HK-2 (cell line): ENCODE results near the gene PSMA6.
"Not testable (repeated sequence)": the region's sequence is repeated elsewhere in the genome, so short reads cannot be mapped to it uniquely, and the experiment has no call there.

ENCODE experiments used
- DNase-seq: peaks from one replicate; pipeline ENCODE4 v3.0.0-alpha.2; 2018; ENCODE audit not compliant: unreplicated experiment

The PSMA6 gene

DNA sequence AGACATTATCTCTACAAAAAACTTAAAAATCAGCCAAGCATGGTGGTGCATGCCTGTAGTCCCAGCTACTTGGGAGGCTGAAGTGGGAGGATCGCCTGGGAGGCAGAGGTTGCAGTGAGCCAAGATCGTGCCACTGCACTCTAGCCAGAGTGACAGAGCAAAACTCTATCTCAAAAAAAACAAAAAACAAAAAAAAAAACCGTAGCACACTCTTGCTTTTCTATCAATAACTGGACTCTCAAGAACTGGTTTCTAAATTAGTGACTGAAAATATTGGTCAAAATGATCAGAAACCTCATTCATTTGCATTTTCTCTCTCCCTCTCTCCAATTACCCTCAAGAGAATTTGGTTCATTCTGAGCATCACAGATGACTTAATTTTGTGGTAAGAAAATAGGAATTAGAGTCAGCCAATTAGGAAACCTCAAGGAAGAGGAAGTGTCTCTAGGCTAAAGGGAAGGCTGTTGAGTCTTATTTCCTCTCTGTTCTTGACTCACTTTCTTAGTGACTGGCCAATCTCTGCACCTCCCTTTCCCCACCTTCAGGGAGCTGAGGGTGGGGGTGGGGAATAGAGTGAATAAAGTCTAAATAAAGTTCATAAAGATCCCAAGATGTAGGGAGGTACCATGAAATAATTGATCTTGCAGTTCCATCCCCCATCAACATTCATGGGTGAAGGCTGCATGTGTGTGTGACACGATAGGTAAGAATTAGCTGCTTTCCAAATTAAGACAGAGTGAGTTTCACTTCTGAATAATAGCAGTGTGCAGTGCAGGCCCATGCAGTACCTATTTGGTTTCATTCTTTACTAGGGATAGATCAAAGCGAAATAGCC lies 6.8 kb upstream of the PSMA6 start:
- DNase-seq = no peak

DNA sequence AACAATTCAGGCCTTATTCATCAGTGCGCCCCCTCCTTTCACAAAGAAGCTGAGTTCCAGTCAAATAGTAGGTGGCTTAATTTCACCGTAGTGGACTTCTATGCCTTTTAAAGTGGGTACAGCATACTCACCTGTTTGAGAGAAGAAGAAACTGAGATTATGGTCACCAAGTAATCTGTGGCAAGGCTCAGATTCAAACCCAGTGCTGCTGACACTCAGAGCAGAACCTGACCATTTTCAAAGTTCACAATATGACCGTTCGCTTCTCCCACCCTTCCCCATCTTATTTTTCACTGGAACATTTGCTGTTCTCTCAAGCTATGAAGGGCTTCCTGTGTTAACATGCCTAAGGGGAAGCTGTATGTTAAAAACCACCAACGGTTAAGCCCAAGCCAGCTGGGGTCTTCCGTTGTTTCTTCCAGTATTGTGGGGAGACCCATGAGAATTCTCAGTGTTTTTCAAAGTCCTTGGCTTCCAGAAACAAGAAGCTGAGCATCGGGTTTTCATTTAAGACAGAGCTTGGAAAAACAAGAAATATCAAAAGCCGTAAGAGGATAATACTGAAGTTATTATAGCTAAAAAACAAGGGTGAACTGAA lies 6.1 kb upstream of the PSMA6 start:
- no peak for DNase-seq

DNA sequence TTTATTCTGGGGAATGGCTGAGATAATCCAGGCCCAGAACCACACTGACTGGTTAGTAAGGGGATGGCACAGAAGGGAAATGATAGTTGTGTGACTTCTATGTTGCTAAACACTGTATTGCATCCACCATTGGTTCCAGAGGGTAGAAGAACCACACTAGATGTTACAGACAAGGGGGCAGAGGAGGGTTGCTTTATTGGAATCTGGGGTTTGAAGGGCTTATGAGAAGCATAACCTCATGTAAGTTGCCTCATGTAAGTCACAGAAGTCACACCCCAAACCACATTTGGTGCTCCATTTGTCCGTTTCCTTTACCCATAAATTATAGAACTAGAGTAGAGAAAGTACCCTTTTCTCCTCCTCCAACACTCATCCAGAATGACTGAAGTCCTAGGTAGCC lies 5.5 kb upstream of the PSMA6 start:
- no peak for DNase-seq

DNA sequence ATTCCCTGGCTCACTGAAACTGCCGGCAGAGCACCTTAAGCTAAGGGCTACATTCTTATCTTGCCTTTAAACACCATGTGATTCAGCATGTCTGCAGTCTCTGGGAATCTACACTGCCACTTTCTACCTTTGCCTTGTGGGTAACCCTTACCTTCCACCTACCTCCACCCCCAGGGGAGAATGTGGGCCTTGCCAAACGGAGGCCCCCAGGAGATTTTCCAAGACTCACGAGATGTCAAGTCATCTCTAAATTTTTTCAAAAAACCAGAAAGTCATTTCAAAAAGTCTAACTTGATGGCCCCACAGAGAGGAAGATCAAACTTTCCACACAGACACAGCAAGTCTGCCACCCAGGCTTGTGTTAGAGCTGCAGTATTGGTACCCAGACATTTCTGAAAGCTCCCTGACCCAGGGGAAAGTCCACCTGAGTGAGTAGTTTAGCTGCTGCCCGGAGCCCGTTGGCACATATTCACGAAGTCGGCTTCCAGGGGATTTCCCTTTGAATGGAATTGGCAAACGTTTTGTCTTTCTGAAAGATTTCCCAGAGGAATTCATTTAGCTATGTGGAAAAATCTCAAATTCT lies 4.7 kb upstream of the PSMA6 start:
- no peak for DNase-seq

DNA sequence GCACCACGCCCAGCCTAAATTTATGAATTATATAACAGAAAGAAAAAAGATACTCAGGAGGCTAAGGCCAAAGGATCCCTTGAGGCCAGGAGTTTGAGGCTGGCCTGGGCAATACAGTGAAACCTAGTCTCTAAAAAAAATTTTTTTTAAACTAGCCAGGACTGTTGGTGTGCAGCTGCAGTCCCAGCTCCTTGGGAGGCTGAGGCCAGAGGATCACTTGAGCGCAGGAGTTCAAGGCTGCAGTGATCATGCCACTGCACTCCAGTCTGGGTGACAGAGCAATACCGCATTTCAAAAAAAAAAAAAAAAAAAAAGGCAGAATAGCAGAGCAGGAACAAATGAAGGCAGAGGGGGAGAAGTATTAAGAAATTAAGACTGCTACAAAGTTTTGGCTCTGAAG lies 2.6 kb upstream of the PSMA6 start:
- DNase-seq = no peak

DNA sequence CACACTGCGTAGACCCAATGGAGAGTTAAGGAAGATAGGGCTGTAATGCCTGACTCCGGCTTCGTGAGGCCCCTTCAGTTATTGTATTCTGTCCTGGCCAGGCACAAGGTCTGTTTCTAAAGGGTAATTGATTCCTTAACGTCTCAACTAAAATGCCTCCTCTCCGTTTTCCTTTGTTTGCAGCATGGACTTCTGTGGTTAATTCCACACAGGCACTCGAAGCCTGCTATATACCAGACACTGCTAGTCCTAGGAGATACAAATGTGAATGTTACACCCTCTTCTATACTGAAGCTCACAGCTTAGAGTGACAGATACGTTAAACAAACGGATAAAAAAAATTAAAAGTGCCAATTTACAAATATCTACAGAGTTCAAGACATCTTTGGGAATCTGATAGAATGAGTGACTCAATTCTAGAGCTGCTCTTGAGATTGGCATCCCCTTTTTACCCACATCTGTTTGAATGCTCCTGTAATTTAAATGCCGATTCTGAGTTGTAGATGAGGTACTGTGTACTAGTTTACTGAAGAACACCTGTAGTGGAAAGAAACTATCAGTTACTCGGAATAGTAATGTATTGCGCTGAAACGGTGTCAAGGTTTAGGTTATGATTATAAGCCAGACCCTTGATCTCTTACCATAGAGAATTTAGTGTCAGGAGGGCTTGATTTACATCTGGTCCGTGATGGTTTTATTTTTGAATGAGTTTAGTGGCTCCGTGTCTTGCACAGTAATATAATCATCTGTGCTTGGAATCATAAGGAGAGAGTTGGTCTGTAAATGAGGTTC lies 784 bp downstream of the PSMA6 start:
- DNase-seq = no peak

DNA sequence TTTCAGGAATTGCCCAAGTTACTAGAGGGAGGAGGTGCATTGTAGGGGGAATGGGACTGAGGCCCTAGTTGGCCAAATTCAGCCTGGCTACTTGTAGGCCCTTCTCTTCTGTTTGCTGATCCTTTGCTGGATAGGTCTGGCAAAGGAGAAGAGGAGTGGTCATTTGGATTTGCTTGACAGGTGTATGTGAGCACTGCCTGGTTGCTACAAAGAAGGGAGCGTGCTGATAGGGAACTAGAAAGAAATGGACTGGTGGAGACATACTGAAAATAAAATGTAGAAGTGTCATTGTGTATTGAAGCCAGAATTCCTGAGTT lies 3.6 kb downstream of the PSMA6 start:
- no peak for DNase-seq

DNA sequence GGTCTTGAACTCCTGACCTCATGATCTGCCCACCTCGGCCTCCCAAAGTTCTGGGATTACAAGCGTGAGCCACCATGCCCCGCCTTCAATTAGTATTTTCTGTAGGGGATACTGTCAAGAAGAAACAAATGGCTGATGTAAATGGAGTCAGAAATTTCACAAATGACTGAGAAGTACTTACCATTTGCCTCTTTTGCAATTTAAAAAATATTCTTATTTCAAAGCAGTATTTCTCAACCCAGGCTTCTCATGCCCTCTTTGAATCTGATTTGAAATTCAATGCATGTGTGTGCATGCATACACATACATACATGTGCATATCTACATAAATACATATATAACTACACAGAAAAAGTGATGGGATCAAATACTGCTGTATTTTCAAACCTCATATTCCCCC lies 4.4 kb downstream of the PSMA6 start:
- DNase-seq = no peak

DNA sequence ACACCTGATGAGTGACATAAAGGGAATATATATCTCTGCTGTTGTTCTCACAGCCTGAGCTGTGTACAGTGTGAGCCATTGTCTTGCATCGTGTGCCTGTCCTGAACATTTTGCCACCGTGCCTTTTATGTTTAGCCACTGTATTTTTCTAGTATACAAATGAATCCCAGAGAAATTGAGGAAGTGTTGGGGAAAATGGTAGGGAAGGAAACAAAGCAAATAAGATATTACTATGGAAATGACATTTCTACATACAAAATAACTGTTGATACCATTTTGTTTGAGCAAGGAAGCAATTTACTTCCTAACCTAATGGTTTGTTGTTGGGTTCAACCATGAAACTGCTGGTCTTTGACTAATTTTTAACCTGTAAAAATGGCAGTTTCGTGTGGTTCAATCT lies 5.5 kb downstream of the PSMA6 start:
- no peak for DNase-seq

DNA sequence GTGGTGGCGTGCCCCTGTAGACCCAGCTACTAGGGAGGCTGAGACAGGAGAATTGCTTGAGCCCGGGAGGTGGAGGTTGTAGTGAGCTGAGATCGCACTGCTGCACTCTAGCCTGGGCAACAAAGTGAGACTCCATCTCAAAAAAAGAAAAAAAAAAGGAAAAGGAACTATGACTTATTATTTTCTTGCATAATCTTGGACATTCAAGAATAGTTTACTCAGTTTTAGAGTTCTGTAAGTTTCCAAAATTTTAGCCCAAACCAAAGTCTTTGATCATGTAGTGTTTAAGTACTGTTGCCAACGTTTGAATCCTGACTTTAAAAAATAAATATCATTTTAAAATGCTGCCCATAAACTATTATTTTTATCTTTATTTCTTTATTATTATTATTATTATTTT lies 6.2 kb downstream of the PSMA6 start:
- no peak for DNase-seq

DNA sequence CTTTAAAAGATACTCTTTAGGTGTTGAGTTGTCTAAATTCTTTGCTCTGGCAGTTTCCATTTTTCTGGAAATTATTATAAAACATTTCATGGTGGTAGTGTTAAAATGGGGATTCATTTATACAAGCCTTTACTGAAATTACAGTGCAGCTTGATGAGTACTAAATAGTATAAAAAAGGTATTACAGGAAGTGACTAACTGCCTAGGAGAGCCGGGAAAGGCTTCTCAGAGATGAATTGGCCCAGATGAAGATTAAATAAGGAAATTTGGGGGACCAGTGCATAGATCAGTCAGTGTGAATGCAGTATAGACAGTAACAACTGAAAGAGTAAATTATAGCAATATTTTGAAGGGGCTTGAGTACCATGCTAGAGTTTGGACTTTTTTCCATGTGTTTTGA lies 7.5 kb downstream of the PSMA6 start:
- DNase-seq = no peak

DNA sequence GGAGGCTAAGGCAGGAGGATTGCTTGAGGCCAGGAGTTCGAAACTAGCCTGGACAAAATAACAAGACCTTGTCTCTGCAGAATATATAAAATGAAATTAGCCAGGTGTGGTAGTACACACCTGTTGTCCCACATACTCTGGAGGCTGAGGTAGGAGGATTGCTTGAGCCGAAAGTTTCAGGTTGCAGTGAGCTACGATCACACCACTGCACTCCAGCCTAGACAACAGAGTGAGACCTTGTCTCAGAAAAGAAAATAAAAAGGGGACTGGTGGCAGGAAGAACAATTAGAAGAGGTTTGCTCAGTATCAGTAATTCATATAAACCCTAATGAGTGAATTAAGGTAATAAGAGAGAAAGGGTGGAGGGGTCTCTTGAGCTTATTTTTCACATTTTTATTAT lies 8.0 kb downstream of the PSMA6 start:
- DNase-seq = no peak

DNA sequence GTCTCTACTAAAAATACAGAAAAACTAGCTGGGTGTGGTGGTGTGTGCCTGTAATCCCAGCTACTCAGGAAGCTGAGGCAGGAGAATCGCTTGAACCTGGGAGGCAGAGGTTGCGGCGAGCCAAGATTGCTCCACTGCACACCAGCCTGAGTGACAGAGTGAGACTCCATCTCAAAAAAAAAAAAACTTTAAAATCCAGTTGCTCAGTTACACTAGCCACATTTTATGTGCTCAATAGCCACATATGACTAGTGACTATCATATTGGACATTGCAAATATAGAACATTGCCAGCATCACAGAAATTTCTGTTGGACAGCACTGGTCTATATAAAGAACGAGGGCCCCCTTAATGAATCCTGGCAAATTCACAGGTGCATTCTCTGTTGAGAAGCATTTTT lies 9.2 kb downstream of the PSMA6 start:
- not testable (repeated sequence) for DNase-seq

DNA sequence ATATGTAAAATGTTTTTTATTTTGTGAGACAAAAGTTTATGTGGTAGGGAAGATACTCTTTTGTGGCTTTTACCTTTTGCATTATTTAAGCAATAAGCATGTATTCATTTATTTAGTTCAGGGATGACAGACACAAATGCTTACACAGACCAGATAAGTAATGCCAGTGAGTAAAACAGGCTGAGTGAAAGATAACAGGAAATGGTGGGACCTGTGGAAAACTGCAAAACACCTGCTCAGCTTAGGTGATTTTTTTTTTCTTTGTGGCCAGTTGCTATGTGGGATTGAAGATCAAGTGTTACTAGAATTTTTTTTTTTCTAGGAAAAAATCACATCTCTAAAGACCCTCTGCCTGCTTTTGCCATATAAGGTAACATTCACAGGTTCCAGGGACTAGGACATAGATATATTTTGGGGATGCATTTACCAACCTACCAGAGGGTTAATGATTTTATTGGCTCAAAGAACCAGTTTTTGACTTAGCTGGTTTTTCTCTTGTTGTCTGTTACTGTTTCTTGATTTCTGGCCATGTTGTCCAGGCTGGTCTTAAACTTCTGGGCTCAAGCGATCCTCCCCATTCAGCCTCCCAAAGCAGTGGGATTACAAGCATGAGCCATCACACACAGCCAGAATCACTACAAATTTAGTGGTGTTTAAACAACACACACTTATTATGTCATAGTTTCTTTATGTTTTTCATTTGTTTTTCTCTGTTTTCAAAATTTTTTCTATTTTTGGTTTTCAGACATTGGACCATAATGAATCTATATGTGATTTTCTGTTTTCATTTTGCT lies 9.8 kb downstream of the PSMA6 start:
- no peak for DNase-seq

DNA sequence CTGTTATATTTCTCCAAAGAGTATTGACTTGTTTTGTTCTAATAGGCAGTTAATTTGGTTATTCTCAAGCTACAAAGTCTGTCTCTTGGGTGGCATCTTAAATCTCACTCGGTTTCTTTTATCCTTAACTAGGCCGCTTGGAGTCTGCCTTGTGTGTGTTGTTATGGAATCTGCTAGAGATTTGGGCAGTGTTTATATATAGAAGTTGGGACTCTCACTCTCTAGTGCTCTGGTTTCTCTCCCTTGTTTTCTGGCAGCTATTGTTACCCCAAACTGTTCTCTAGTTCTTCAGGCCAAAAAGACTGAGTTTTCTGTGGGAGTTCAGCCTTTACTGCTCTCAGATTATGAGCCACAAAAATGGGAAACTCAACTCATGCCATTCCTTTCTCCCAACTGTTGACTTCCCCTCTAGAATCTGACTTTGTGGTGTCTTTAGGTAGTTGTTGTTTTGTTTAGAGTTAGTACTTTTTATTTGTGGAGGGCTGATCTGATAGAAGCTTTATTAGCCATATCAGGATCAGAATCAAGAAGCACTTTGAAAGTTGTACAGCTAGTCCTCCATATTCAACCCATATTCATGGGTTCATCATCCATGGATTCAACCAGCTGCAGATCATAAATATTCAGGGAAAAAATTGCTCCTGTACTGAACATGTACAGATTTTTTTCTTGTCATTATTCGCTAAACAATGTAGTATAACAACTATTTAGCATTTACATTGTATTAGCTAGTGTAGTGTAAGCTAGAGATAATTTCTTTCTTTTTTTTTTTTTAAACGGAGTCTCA lies 11.2 kb downstream of the PSMA6 start:
- no peak for DNase-seq

DNA sequence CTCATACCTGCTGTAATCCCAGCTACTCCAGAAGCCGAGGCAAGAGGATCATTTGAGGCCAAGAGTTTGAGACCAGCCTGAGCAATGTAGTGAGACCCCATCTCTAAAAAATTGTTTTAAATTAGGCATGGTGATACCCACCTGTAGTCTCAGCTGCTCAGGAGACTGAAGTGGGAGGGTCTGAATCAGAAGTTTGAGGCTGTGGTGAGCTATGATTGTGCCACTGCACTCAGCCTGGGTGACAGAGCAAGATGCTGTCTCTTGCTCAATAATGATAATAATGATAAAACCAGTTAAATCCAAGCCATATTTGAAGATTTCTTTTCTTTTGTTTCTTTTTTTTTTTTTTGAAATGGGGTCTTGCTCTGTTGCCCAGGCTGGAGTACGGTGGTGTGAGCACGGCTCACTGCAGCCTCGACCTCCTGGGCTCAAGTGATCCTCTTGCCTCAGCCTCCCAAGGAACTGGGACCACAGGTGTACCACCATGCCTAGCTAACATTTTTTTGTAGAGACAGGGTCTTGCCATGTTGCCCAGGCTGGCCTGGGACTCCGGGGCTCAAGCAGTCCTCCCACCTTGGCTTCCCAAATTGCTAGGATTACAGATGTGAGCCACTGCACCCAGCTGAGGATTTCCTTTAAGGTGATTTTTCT lies 12.8 kb downstream of the PSMA6 start:
- no peak for DNase-seq

DNA sequence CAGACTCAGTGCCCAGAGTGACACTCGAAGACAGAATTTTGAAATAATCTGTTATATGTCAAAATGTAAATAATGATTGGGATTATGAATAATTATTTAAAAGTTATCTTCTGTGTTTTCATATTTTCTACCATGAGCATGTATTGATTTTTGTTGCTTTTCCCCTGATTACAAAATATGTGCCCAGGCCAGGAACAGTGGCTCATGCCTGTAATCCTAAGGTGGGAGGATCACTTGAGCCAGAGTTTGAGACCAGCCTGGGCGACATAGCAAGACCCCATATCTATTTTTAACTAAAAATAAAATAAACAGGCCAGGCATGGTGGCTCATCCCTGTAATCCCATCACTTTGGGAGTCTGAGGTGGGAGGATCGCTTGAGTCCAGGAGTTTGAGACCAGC lies 13.5 kb downstream of the PSMA6 start:
- DNase-seq = no peak

DNA sequence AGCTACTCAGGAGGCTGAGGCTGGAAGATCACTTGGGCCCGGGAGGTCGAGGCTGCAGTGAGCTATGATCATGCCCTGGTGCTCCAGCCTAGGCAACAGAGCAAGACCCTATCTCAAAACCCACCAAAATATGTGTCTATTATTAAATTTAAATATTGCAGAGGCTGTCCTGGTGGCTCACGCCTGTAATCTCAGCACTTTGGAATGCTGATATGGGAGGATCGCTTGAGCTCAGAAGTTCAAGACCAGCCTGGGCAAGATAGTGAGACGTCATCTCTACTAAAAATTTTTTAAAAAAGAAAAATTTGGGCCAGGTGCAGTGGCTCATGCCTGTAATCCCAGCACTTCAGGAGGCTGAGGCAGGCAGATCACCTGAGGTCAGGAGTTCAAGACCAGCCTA lies 13.9 kb downstream of the PSMA6 start:
- DNase-seq = no peak

DNA sequence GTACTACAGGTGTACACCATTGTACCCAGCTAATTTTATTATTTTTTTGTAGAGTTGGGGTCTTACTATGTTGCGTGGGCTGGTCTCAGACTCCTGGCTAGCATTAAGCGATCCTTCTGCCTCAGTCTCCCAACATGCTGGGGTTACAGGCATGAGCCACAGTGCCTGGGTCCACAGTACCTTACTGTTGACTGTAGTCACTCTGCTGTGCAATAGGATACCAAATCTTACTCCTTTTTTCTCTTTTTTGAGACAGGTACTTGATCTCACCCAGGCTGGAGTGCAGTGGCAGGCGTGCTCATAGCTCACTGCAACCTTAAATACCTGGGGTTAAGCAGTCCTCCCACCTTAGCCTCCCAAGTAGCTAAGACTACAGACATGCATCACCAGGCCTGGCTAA lies 25.6 kb downstream of the PSMA6 start:
- DNase-seq = no peak

DNA sequence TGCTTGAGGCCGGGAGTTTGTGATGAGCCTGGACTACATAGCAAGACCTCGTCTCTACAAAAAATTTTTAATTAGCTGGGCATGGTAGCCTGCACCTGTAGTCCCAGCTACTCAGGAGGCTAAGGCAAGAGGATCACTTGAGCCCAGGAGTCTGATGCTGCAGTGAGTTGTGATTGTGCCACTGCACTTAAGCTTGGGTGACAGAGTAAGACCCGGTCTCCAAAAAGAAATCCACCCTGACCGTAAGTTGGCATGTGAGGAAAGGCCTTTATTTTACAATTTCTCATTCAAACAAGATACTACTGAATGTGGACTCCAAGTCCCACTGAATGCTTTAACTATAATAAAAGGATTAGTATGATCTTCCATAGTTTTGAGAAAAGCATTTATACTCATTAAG lies 27.3 kb downstream of the PSMA6 start:
- DNase-seq = no peak

DNA sequence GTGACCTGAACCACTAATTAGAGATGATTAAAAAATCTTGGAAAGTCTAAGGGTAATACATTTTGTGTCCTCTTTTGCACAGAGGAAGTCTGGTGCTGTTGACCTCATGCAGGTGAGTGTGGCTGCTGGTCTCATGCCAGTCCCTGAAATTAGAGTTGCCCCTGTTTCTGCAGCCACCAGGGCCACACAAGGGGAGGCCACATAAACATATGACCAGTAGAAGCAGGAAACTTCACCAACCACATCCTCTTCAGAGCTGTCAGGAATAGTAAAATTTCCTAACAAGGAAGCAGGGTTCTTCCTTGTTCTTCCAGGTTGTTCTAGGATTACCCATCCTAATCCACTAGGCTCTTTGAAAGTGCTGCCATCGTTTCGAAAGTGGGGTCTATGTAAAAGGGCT lies 28.3 kb downstream of the PSMA6 start:
- DNase-seq = no peak
